A549 (cell line): ENCODE data around the gene TIAM2.

Experiments
- JUN ChIP-seq, 2 experiments: fragments of >200 bp; sonication (Bioruptor Twin); formaldehyde crosslinking; IDR thresholded peaks; 2 replicates in 1 of 2; 3 replicates in 1 of 2; pipeline ENCODE4 v1.6.1; 2016 to 2017
- NFE2L2 ChIP-seq: fragments of 150-350 bp; conservative IDR thresholded peaks from 2 replicates; pipeline ENCODE4 v1.6.1; 2014; ENCODE audit warnings: low read length
- PHF8 ChIP-seq: fragments of 200-600 bp; sonication (generic); IDR thresholded peaks from 2 replicates; pipeline ENCODE4 v1.6.1; 2016; ENCODE audit warnings: low read depth, mild to moderate bottlenecking, antibody characterized with exemption, moderate library complexity, borderline replicate concordance
- SMC3 ChIP-seq: fragments of >200 bp; sonication (Bioruptor Twin); formaldehyde crosslinking; IDR thresholded peaks from 3 replicates; pipeline ENCODE4 v1.6.1; 2018; ENCODE audit warnings: inconsistent platforms
- TF ChIP-seq, protein P1 (sequence below): fragments of >200 bp; sonication (Bioruptor Twin); formaldehyde crosslinking; IDR thresholded peaks from 3 replicates; pipeline ENCODE4 v1.5.1; 2016
- TF ChIP-seq, protein P2 (sequence below): IDR thresholded peaks from 2 replicates; pipeline ENCODE4 v1.6.1; 2012
- TF ChIP-seq, protein P3 (sequence below): fragments of 200-600 bp; sonication (generic); IDR thresholded peaks from 2 replicates; pipeline ENCODE4 v1.6.1; 2016; ENCODE audit warnings: antibody characterized with exemption, mild to moderate bottlenecking, moderate library complexity
- TF ChIP-seq, protein P4 (sequence below): fragments of 450-650 bp; IDR thresholded peaks from 2 replicates; pipeline ENCODE4 v1.6.1; 2014; ENCODE audit warnings: antibody characterized with exemption
- TF ChIP-seq, protein P5 (sequence below): IDR thresholded peaks from 2 replicates; pipeline ENCODE4 v1.6.1; 2012

DNA sequence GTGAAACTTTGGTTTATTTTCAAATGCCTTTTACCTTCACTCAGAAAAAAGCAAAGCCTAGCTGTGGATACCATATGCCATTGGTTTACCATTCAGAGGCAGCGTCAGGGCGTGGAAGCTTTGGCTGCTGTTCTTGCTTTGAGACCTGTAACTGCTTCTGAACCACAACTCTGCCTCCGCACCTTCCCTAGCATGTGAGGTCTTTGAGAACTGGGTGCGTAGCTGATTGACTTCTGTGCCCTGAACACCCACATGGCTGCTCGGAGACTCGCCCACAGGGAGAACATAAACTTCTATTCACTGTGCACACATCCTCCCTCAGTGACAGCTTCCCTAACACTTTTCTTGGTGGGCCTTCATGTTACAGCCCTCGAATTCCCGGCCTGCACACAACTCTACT is 257.5 kb downstream of the TIAM2 start:
- TF ChIP-seq, protein P1, sequence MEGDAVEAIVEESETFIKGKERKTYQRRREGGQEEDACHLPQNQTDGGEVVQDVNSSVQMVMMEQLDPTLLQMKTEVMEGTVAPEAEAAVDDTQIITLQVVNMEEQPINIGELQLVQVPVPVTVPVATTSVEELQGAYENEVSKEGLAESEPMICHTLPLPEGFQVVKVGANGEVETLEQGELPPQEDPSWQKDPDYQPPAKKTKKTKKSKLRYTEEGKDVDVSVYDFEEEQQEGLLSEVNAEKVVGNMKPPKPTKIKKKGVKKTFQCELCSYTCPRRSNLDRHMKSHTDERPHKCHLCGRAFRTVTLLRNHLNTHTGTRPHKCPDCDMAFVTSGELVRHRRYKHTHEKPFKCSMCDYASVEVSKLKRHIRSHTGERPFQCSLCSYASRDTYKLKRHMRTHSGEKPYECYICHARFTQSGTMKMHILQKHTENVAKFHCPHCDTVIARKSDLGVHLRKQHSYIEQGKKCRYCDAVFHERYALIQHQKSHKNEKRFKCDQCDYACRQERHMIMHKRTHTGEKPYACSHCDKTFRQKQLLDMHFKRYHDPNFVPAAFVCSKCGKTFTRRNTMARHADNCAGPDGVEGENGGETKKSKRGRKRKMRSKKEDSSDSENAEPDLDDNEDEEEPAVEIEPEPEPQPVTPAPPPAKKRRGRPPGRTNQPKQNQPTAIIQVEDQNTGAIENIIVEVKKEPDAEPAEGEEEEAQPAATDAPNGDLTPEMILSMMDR: no peak
- TF ChIP-seq, protein P2, sequence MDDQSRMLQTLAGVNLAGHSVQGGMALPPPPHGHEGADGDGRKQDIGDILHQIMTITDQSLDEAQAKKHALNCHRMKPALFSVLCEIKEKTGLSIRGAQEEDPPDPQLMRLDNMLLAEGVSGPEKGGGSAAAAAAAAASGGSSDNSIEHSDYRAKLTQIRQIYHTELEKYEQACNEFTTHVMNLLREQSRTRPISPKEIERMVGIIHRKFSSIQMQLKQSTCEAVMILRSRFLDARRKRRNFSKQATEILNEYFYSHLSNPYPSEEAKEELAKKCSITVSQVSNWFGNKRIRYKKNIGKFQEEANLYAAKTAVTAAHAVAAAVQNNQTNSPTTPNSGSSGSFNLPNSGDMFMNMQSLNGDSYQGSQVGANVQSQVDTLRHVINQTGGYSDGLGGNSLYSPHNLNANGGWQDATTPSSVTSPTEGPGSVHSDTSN: no peak
- TF ChIP-seq, protein P3, sequence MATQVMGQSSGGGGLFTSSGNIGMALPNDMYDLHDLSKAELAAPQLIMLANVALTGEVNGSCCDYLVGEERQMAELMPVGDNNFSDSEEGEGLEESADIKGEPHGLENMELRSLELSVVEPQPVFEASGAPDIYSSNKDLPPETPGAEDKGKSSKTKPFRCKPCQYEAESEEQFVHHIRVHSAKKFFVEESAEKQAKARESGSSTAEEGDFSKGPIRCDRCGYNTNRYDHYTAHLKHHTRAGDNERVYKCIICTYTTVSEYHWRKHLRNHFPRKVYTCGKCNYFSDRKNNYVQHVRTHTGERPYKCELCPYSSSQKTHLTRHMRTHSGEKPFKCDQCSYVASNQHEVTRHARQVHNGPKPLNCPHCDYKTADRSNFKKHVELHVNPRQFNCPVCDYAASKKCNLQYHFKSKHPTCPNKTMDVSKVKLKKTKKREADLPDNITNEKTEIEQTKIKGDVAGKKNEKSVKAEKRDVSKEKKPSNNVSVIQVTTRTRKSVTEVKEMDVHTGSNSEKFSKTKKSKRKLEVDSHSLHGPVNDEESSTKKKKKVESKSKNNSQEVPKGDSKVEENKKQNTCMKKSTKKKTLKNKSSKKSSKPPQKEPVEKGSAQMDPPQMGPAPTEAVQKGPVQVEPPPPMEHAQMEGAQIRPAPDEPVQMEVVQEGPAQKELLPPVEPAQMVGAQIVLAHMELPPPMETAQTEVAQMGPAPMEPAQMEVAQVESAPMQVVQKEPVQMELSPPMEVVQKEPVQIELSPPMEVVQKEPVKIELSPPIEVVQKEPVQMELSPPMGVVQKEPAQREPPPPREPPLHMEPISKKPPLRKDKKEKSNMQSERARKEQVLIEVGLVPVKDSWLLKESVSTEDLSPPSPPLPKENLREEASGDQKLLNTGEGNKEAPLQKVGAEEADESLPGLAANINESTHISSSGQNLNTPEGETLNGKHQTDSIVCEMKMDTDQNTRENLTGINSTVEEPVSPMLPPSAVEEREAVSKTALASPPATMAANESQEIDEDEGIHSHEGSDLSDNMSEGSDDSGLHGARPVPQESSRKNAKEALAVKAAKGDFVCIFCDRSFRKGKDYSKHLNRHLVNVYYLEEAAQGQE: no peak
- no peak for TF ChIP-seq NFE2L2
- TF ChIP-seq, protein P4, sequence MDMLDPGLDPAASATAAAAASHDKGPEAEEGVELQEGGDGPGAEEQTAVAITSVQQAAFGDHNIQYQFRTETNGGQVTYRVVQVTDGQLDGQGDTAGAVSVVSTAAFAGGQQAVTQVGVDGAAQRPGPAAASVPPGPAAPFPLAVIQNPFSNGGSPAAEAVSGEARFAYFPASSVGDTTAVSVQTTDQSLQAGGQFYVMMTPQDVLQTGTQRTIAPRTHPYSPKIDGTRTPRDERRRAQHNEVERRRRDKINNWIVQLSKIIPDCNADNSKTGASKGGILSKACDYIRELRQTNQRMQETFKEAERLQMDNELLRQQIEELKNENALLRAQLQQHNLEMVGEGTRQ: no peak
- TF ChIP-seq, protein P5, sequence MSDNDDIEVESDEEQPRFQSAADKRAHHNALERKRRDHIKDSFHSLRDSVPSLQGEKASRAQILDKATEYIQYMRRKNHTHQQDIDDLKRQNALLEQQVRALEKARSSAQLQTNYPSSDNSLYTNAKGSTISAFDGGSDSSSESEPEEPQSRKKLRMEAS: no peak
- no peak for TF ChIP-seq SMC3
- no peak for TF ChIP-seq PHF8
- no peak for TF ChIP-seq JUN (IDR thresholded peaks at IDR 0.05)
